Measurements from ENCODE around the gene ZNF580. TPM values are rescaled to one million over a fixed set of nuclear protein-coding genes. Genes with fewer than 3 reads are reported as not detected.

The ZNF580 gene
- polyA plus RNA-seq, 4 donors = 36.3 to 63.9 (median 38.9) TPM

- no peak for DNase-seq (ENCODE audit: low read depth in 4 of 4, low spot score in 3 of 4)
These were observed 47.8 kb downstream of the ZNF580 start for GRCh38 chr19:55688422-55689218.

GRCh38 chr19:55689411-55690108 is 48.8 kb downstream of the ZNF580 start:
- no peak for DNase-seq (ENCODE audit: low read depth in 4 of 4, low spot score in 3 of 4)

- no peak for DNase-seq (ENCODE audit: low read depth in 4 of 4, low spot score in 3 of 4)
These were observed 49.4 kb downstream of the ZNF580 start for GRCh38 chr19:55690109-55690768.

DNA sequence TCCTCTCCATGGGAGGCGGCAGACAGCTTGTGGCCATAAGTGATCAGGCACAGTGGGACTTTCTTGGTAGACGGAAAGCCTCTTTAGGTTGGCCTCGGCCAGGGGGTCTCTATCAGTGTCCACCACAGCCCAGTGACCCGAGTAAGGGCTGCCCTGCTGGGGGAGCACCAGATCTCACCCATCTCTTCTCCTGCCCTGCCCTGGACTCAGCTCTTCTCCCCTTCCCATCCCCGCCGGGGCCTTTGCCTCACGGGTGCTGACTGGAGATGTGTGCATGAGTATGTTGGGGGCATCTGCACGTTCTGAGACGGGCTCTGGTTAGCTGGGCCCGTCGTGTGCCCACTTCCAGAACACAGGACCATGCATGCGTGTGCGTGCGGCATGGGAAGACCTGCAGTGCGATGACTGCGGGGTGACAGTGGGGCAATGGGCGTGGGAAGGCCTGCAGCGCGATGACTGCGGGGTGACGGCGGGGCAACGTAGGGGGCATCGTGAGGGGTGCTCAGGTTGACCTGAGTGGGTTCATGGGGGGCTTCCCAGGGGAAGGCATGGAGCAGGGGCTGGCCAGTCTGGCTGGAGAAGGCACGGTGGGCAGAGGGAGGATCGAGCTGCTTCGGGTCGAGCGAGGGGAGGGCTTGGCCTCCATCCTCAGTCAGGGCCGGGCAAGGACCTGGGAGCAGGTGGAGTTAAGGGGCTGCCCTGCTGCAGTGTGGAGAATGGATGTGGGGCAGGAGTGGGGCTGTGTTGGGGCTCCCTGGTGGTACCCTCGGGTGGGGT is 50.2 kb downstream of the ZNF580 start:
- DNase-seq (ENCODE audit: low read depth in 4 of 4, low spot score in 3 of 4) = no peak

- no peak for DNase-seq (ENCODE audit: low read depth in 4 of 4, low spot score in 3 of 4)
These were observed 51.0 kb downstream of the ZNF580 start for GRCh38 chr19:55691561-55692481.

DNA sequence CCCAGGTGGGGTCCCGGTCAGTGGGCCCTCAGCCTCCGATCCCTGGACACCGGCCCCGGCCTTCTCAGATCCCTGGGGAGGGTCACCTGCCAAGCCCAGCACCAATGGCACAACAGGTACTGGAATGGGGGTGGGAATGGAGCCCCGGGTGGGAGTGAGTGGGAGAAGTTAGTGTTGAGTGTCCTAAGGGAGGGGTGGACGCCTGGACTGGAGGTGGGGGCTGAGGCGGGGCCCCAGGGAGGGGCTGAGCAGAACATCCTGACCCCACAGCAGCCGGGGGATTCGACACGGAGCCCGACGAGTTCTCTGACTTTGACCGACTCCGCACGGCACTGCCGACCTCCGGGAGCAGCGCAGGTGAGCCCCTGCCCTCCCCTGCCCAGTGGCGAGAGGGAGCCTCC is 51.9 kb downstream of the ZNF580 start:
- DNase-seq (ENCODE audit: low read depth in 4 of 4, low spot score in 3 of 4) = no peak

Other genes starting within 250 kb of the ZNF580 start
- gene UBE2S, start 233.2 kb upstream of the ZNF580 start, polyA plus RNA-seq (ENCODE audit: insufficient read length in 4 of 4) = 10 to 100 TPM; 42.3 to 56.0 (median 48.8) TPM
- under 1 TPM; 0.13 to 0.33 (median 0.22) TPM for gene SHISA7, start 197.7 kb upstream of the ZNF580 start, polyA plus RNA-seq (ENCODE audit: insufficient read length in 4 of 4)
- 10 to 100 TPM; 30.2 to 52.6 (median 33.0) TPM for gene ISOC2, start 179.4 kb upstream of the ZNF580 start, polyA plus RNA-seq (ENCODE audit: insufficient read length in 4 of 4)
- gene C19orf85, start 176.3 kb upstream of the ZNF580 start, polyA plus RNA-seq (ENCODE audit: insufficient read length in 4 of 4) = not detected
- gene ZNF628, start 164.4 kb upstream of the ZNF580 start, polyA plus RNA-seq (ENCODE audit: insufficient read length in 4 of 4) = 1 to 10 TPM; 2.1 to 5.3 (median 3.2) TPM
- 10 to 100 TPM; 31.4 to 56.7 (median 46.4) TPM for gene NAT14, start 155.8 kb upstream of the ZNF580 start, polyA plus RNA-seq (ENCODE audit: insufficient read length in 4 of 4)
- gene SSC5D, start 152.6 kb upstream of the ZNF580 start, polyA plus RNA-seq (ENCODE audit: insufficient read length in 4 of 4) = 1 to 10 TPM; 1.9 to 7.0 (median 3.1) TPM
- under 1 TPM; 0.36 to 0.96 (median 0.80) TPM for gene SBK2, start 103.9 kb upstream of the ZNF580 start, polyA plus RNA-seq (ENCODE audit: insufficient read length in 4 of 4)
- under 1 TPM in 1 of 4 donors, not detected in 3; 0.15 TPM for gene SBK3, start 95.5 kb upstream of the ZNF580 start, polyA plus RNA-seq (ENCODE audit: insufficient read length in 4 of 4)
- gene ZNF579, start 60.2 kb upstream of the ZNF580 start, polyA plus RNA-seq (ENCODE audit: insufficient read length in 4 of 4) = 10 to 100 TPM; 12.8 to 22.2 (median 14.1) TPM
- 10 to 100 TPM; 19.0 to 24.4 (median 19.7) TPM for gene FIZ1, start 41.5 kb upstream of the ZNF580 start, polyA plus RNA-seq (ENCODE audit: insufficient read length in 4 of 4)
- 10 to 100 TPM in 1 of 4 donors, 1 to 10 TPM in 3; 4.6 to 13.3 (median 6.7) TPM for gene ZNF524, start 40.7 kb upstream of the ZNF580 start, polyA plus RNA-seq (ENCODE audit: insufficient read length in 4 of 4)
- gene ZNF865, start 35.4 kb upstream of the ZNF580 start, polyA plus RNA-seq (ENCODE audit: insufficient read length in 4 of 4) = 10 to 100 TPM in 1 of 4 donors, 1 to 10 TPM in 3; 6.8 to 13.0 (median 7.9) TPM
- gene ZNF784, start 16.4 kb upstream of the ZNF580 start, polyA plus RNA-seq (ENCODE audit: insufficient read length in 4 of 4) = 10 to 100 TPM in 2 of 4 donors, 1 to 10 TPM in 2; 5.3 to 14.2 (median 9.9) TPM
- 10 to 100 TPM; 19.1 to 32.4 (median 23.7) TPM for gene ZNF581, start 2.6 kb downstream of the ZNF580 start, polyA plus RNA-seq (ENCODE audit: insufficient read length in 4 of 4)
- gene CCDC106, start 7.2 kb downstream of the ZNF580 start, polyA plus RNA-seq (ENCODE audit: insufficient read length in 4 of 4) = 10 to 100 TPM; 14.5 to 29.6 (median 19.3) TPM
- gene U2AF2, start 14.0 kb downstream of the ZNF580 start, polyA plus RNA-seq (ENCODE audit: insufficient read length in 4 of 4) = 100 to 1,000 TPM; 146 to 227 (median 159) TPM
- gene EPN1, start 34.2 kb downstream of the ZNF580 start, polyA plus RNA-seq (ENCODE audit: insufficient read length in 4 of 4) = 100 to 1,000 TPM in 2 of 4 donors, 10 to 100 TPM in 2; 66.6 to 152 (median 94.9) TPM
- gene NLRP9, start 97.4 kb downstream of the ZNF580 start, polyA plus RNA-seq (ENCODE audit: insufficient read length in 4 of 4) = under 1 TPM in 2 of 4 donors, not detected in 2; 0.04 to 0.10 TPM
- gene RFPL4A, start 118.1 kb downstream of the ZNF580 start, polyA plus RNA-seq (ENCODE audit: insufficient read length in 4 of 4) = not detected
- gene RFPL4AL1, start 128.1 kb downstream of the ZNF580 start, polyA plus RNA-seq (ENCODE audit: insufficient read length in 4 of 4) = under 1 TPM in 2 of 4 donors, not detected in 2; 0.17 to 0.20 TPM
- under 1 TPM in 3 of 4 donors, not detected in 1; 0.11 to 0.19 (median 0.15) TPM for gene NLRP11, start 191.0 kb downstream of the ZNF580 start, polyA plus RNA-seq (ENCODE audit: insufficient read length in 4 of 4)
- not detected for gene NLRP4, start 195.5 kb downstream of the ZNF580 start, polyA plus RNA-seq (ENCODE audit: insufficient read length in 4 of 4)